A549 treated with dexamethasone at 1 μM for 4 hours (cell line): ENCODE data around the gene CEACAM8. TPM values are rescaled to one million over a fixed set of nuclear protein-coding genes. Genes with fewer than 3 reads are reported as not detected.

Experiments
- total RNA-seq: library from RNA; stranded (reverse); fragments of 200-300 nt; extraction: Qiagen RNA extraction; gene quantifications from 5 replicates; pipeline ENCODE4 v1.2.3, GENCODE V29; 2022

Gene CEACAM8
- not detected in 5 replicates for total RNA-seq

DNA sequence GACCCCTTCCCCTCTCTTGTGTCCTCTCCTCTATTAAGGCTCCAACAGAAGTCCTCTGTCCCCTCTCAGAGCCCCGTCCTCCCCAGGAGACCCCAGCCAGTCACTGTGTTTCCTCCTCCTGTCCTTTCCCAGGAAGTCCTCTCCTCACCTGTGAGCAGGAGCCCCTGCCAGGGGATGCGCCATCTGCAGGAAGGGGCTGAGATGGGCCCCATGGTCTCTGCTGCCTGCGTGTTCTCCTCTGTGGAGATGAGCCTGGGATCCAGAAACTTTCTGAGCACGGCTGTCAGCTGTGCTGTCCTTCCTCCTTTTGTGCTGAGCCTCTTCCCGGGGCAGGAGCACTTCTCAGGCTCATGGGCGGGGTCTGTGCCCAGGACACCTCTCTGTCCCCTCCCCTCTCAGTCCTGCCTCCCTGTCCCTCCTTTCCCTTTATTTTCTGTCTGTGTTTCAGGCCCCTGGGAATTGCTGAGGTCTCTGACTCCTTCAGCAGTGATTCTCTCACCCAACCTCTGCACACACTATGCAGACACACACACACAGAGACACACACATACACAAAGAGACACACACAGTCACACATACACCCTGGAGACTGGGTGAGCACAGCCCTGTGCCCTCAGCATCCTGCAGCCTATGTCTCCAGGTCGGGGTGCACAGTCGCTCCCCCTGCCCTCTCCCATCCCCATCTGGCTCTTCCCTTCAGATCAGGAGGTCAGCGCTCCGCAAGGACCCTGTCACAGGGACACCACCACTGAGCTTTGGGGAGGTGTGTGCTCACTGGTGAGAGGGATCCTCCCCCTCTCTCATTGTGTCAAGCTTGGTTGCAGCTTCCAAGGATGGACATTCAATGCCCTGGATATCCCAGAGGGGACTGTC, at the start of gene CEACAM8:
TSS of gene CEACAM8 (minus strand) at position 308 of the 873 bp plus-strand sequence. CDS start at position 212, 96 bp downstream.

Other genes with a start within 250 kb of the CEACAM8 start
- 39.9 to 48.7 TPM (median 42.0 TPM) in 5 replicates for gene CNFN, start 204.6 kb downstream of the CEACAM8 start, total RNA-seq
- 1.4 to 2.1 TPM (median 1.6 TPM) in 5 replicates for gene LIPE, start 167.5 kb downstream of the CEACAM8 start, total RNA-seq
- 0.08 to 0.20 TPM (median 0.17 TPM) in 4 of 5 replicates, not detected in the other for gene CXCL17, start 152.0 kb downstream of the CEACAM8 start, total RNA-seq
- 1.1 to 2.7 TPM (median 2.2 TPM) in 5 replicates for gene CEACAM1, start 66.4 kb downstream of the CEACAM8 start, total RNA-seq
- gene PSG3, start 145.6 kb upstream of the CEACAM8 start, total RNA-seq: 0.07 to 0.15 TPM (median 0.08 TPM) in 5 replicates
- gene PSG8, start 170.8 kb upstream of the CEACAM8 start, total RNA-seq: 0.06 to 0.21 TPM (median 0.20 TPM) in 5 replicates